Activated T-cell treated with anti-CD3 and anti-CD28 coated beads for 1 hour (primary cell): ENCODE data around the gene CHDH.

ENCODE experiments used
- DNase-seq: peaks from one replicate; pipeline ENCODE4 v3.0.0-alpha.2; 2020; ENCODE audit warnings: low read depth

CHDH gene

GRCh38 chr3:53808496-53808895, 37.7 kb downstream of the CHDH start:
- DNase-seq = no peak

- DNase-seq = no peak
These were observed 39.0 kb downstream of the CHDH start for GRCh38 chr3:53807117-53807810.

GRCh38 chr3:53806182-53807116, 39.8 kb downstream of the CHDH start:
- DNase-seq = no peak

- DNase-seq = no peak
These were observed 40.6 kb downstream of the CHDH start for GRCh38 chr3:53805463-53806159.

GRCh38 chr3:53804697-53805462, 41.3 kb downstream of the CHDH start:
- no peak for DNase-seq

GRCh38 chr3:53803816-53804695, 42.2 kb downstream of the CHDH start:
- DNase-seq = no peak

- no peak for DNase-seq
These were observed 42.9 kb downstream of the CHDH start for GRCh38 chr3:53803124-53803815.

- no peak for DNase-seq
These were observed 43.9 kb downstream of the CHDH start for GRCh38 chr3:53802256-53802880.

- no peak for DNase-seq
These were observed 44.9 kb downstream of the CHDH start for GRCh38 chr3:53801319-53801718.

GRCh38 chr3:53800041-53800906, 45.9 kb downstream of the CHDH start:
- no peak for DNase-seq

- DNase-seq = no peak
These were observed 46.8 kb downstream of the CHDH start for GRCh38 chr3:53799338-53799865.

GRCh38 chr3:53798144-53798543, 48.1 kb downstream of the CHDH start:
- no peak for DNase-seq

- DNase-seq = no peak
These were observed 50.2 kb downstream of the CHDH start for GRCh38 chr3:53795789-53796560.

- no peak for DNase-seq
These were observed 51.0 kb downstream of the CHDH start for GRCh38 chr3:53795176-53795575.

GRCh38 chr3:53794597-53794996, 51.6 kb downstream of the CHDH start:
- DNase-seq = no peak

GRCh38 chr3:53792866-53793265, 53.4 kb downstream of the CHDH start:
- DNase-seq = no peak

- no peak for DNase-seq
These were observed 54.9 kb downstream of the CHDH start for GRCh38 chr3:53791317-53791716.

GRCh38 chr3:53790470-53790869, 55.7 kb downstream of the CHDH start:
- DNase-seq = no peak
